HPDE6-E6E7 (cell line): ENCODE results near the gene SETD5.

Source experiments
- DNase-seq: peaks from one replicate; pipeline ENCODE4 v3.0.0; 2011; ENCODE audit warnings: missing footprints; ENCODE audit errors: extremely low spot score

SETD5 gene

GRCh38 chr3:9387322-9387655 is 10.1 kb upstream of the SETD5 start:
- DNase-seq, result no peak

- DNase-seq, result no peak
Observed at GRCh38 chr3:9388142-9388541, 9.3 kb upstream of the SETD5 start.

- DNase-seq, result no peak
Observed at GRCh38 chr3:9388562-9389272, 8.7 kb upstream of the SETD5 start.

- DNase-seq, result no peak
Observed at GRCh38 chr3:9390265-9390888, 7.0 kb upstream of the SETD5 start.

- DNase-seq, result no peak
Observed at GRCh38 chr3:9392041-9392440, 5.4 kb upstream of the SETD5 start.

- no peak for DNase-seq
Observed at GRCh38 chr3:9395570-9396300, 1.7 kb upstream of the SETD5 start.

GRCh38 chr3:9396301-9396631 is 1.1 kb upstream of the SETD5 start:
- DNase-seq, result peak; percentile 28

GRCh38 chr3:9396632-9397331 is 633 bp upstream of the SETD5 start:
- peak; percentile 41 for DNase-seq

GRCh38 chr3:9397906-9398699 is 688 bp downstream of the SETD5 start:
- no peak for DNase-seq

- no peak for DNase-seq
Observed at GRCh38 chr3:9398700-9399336, 1.4 kb downstream of the SETD5 start.

- no peak for DNase-seq
Observed at GRCh38 chr3:9399337-9399703, 1.9 kb downstream of the SETD5 start.

GRCh38 chr3:9399746-9400145 is 2.3 kb downstream of the SETD5 start:
- no peak for DNase-seq

- DNase-seq, result no peak
Observed at GRCh38 chr3:9400616-9401015, 3.2 kb downstream of the SETD5 start.

GRCh38 chr3:9401986-9402385 is 4.6 kb downstream of the SETD5 start:
- no peak for DNase-seq

- no peak for DNase-seq
Observed at GRCh38 chr3:9402410-9403228, 5.2 kb downstream of the SETD5 start.

GRCh38 chr3:9403463-9403862 is 6.0 kb downstream of the SETD5 start:
- DNase-seq, result no peak

GRCh38 chr3:9404680-9405079 is 7.3 kb downstream of the SETD5 start:
- DNase-seq, result no peak

- DNase-seq, result no peak
Observed at GRCh38 chr3:9405756-9406155, 8.3 kb downstream of the SETD5 start.

GRCh38 chr3:9406856-9407626 is 9.6 kb downstream of the SETD5 start:
- no peak for DNase-seq

- no peak for DNase-seq
Observed at GRCh38 chr3:9408061-9408460, 10.6 kb downstream of the SETD5 start.
